Heart left ventricle (tissue), 16 donors: ENCODE results near the gene NAB1. TPM values are rescaled to one million over a fixed set of nuclear protein-coding genes. Genes with fewer than 3 reads are reported as not detected.

Experiments used
- ATAC-seq, 4 donors: fragments of 200-7000 bp; cut with Tn5 transposase; one replicate each; pipeline ENCODE4 v1.9.1; 2020 to 2022; ENCODE audit warnings: moderate library complexity in 4 of 4, mild to moderate bottlenecking in 3 of 4, moderate number of reproducible peaks in 1 of 4
- DNase-seq, 5 donors: peaks; one replicate each; pipeline ENCODE4 v3.0.0-alpha.2; 2020
- H3K27ac ChIP-seq, 12 donors: fragments of 200-600 bp; sonication (generic) in 4 of 12; one replicate each; pipeline versions ENCODE4 v1.5.0 to v1.8.0; 2016 to 2022; ENCODE audit warnings: mild to moderate bottlenecking in 2 of 12
- H3K27me3 ChIP-seq, 9 donors: fragments of 200-600 bp; sonication (generic) in 2 of 9; one replicate each; pipeline versions ENCODE4 v1.5.1 to v1.8.0; 2016 to 2022; ENCODE audit warnings: mild to moderate bottlenecking in 3 of 9
- H3K36me3 ChIP-seq, 9 donors: fragments of 200-600 bp; sonication (generic) in 2 of 9; one replicate each; pipeline versions ENCODE4 v1.5.0 to v1.8.0; 2018 to 2022; ENCODE audit warnings: mild to moderate bottlenecking in 2 of 9
- H3K4me1 ChIP-seq, 12 donors: fragments of 200-600 bp; sonication (generic) in 4 of 12; one replicate each; pipeline versions ENCODE4 v1.5.0 to v1.8.0; 2016 to 2022; ENCODE audit warnings: mild to moderate bottlenecking in 3 of 12
- H3K4me3 ChIP-seq, 12 donors: fragments of 200-600 bp; sonication (generic) in 4 of 12; one replicate each; pipeline versions ENCODE4 v1.5.0 to v1.8.0; 2017 to 2022; ENCODE audit warnings: mild to moderate bottlenecking in 9 of 12, moderate library complexity in 4 of 12
- H3K9me3 ChIP-seq, 12 donors: fragments of 200-600 bp; sonication (generic) in 4 of 12; one replicate each; pipeline versions ENCODE4 v1.5.0 to v1.8.0; 2016 to 2022; ENCODE audit warnings: mild to moderate bottlenecking in 1 of 12
- CTCF ChIP-seq, 12 donors: fragments of 200-600 bp; sonication (generic) in 4 of 12; IDR thresholded peaks; one replicate each; pipeline versions ENCODE4 v1.5.0 to v1.8.0; 2018 to 2022; ENCODE audit warnings: antibody characterized with exemption in 12 of 12, mild to moderate bottlenecking in 5 of 12
- POLR2A ChIP-seq, 2 donors: fragments of 450-650 bp; IDR thresholded peaks; one replicate each; pipeline ENCODE4 v1.6.1; 2017; ENCODE audit warnings: antibody characterized with exemption in 2 of 2, mild to moderate bottlenecking in 2 of 2, moderate library complexity in 2 of 2
- WGBS, 4 donors: extraction: QIAGEN DNeasy Blood & Tissue Kit in 2 of 4; methylation state at CpG; one replicate each; pipeline versions ENCODE4 v1.1.5 to v1.1.7; 2013 to 2018; 5-methylcytosine and 5-hydroxymethylcytosine counted together
- intact Hi-C, 10 donors: fragments of 100-400 bp; cut with DNase I; formaldehyde crosslinking; loops; one replicate each; pipeline versions ENCODE4 v1.11.1 to v1.14.2; 2022
- polyA plus RNA-seq, 2 donors: library from polyadenylated mRNA; stranded (reverse); fragments of 200-250 nt; gene quantifications; one replicate each; pipeline ENCODE4 v1.2.3, GENCODE V29; 2013
- total RNA-seq, 9 donors: library from RNA; depleted of rRNA in 2 of 9; stranded (reverse); fragments of >200 nt in 2 of 9; fragmentation: NEBNext Ultra II Directional in 3 of 9; extraction: Animal tissue kit (Norgen Biotek cat#: 25700) in 3 of 9; gene quantifications; one replicate each; pipeline versions ENCODE4 v1.1.0 to v1.2.4, GENCODE V29; 2016 to 2023
- donor health status: ischemic (EF 13 %, LVEDD 7.1; RV severe dilation, severe dysfunction).
- donor health status: healthy with polysubstance abuse.
- donor health status: DM: no; HTN: yes; CAD: no.
- donor health status: DM: no; HTN: no; CAD: no.
- donor health status: ischemic (EF 25% LVEDD 6.9; RV normal size, moderate dysfunction).
- donor health status: ischemic (EF 25% LVEDD 5.7; RV mildly dilated, moderate dysfunction).
- donor health status: healthy.
- donor health status: DM: yes; HTN: yes; CAD: no.
- donor health status: ischemic (EF 35%, LVEDD 5.7; RV mildly dilated, moderate dysfunction).
- donor health status: nonischemic (EF 11% LVEDD 7.7; RV severe dilation, severe dysfunction).
- donor health status: DM: yes; HTN: yes; CAD: no.
- donor health status: PGD.
- donor health status: ischemic (EF 29% LVEDD 5.4; RV normal size, mild dysfunction).
- donor health status: nonischemic (EF 23%, LVEDD 6.1; RV moderate dilation, normal function).

The NAB1 gene
- total and polyA plus RNA-seq, 11 donors: 10.1 to 41.8 (median 29.1) TPM

GRCh38 chr2:190696792-190697398 is 48.0 kb downstream of the NAB1 start:
- no peaks in the 10 kb centered on the region for H3K27me3 ChIP-seq
- 83 to 90% (median 86%) methylated on average over 3 of the region's 3 CpGs for WGBS, 4 donors

GRCh38 chr2:190697421-190697820 is 48.5 kb downstream of the NAB1 start:
- WGBS, 4 donors: 83 to 91% (median 90%) methylated on average over 4 of the region's 4 CpGs
- Histone ChIP-seq H3K36me3 (peaks cover 0 to 19% (median 7%) of the 10 kb centered on the region in 9 donors), H3K27me3 (no peaks in the 10 kb centered on the region), H3K9me3 (no peaks in the 10 kb centered on the region), H3K27ac (no peak overlapping the region), H3K4me1 (no peaks in the 10 kb centered on the region), H3K4me3 (no peak overlapping the region)
- no peak for DNase-seq
- intact Hi-C loops: no loop called here
- TF ChIP-seq CTCF (IDR thresholded peaks at IDR 0.05) (no peak), POLR2A (IDR thresholded peaks at IDR 0.05) (no peak)
- no peak for ATAC-seq

More at GRCh38 chr2:190696792-190697398, 48.0 kb downstream of the NAB1 start:
- intact Hi-C loops: no loop called here
- no peak for ATAC-seq
- Histone ChIP-seq H3K4me1 (no peaks in the 10 kb centered on the region), H3K9me3 (no peaks in the 10 kb centered on the region), H3K27ac (no peak overlapping the region), H3K4me3 (no peak overlapping the region), H3K36me3 (peaks cover 0 to 25% (median 12%) of the 10 kb centered on the region in 9 donors)
- DNase-seq: no peak
- no peak for TF ChIP-seq CTCF (IDR thresholded peaks at IDR 0.05)
- TF ChIP-seq POLR2A (IDR thresholded peaks at IDR 0.05): no peak

GRCh38 chr2:190698895-190699294 is 50.0 kb downstream of the NAB1 start:
- ATAC-seq (no peak), DNase-seq (no peak)
- TF ChIP-seq POLR2A (IDR thresholded peaks at IDR 0.05) (no peak), CTCF (IDR thresholded peaks at IDR 0.05) (peak in 5 of 12 donors; percentile 16 to 43 (median 35))
- H3K27ac ChIP-seq: no peak overlapping the region
- no peak overlapping the region for H3K4me3 ChIP-seq
- H3K9me3 ChIP-seq: no peaks in the 10 kb centered on the region
- no peaks in the 10 kb centered on the region for H3K4me1 ChIP-seq
- intact Hi-C loops: no loop called here
- peaks cover 0 to 5% (median 0%) of the 10 kb centered on the region in 9 donors for H3K36me3 ChIP-seq
- 51 to 61% (median 55%) methylated on average over 5 of the region's 5 CpGs for WGBS, 4 donors
- H3K27me3 ChIP-seq: no peaks in the 10 kb centered on the region

- TF ChIP-seq CTCF (IDR thresholded peaks at IDR 0.05) (no peak), POLR2A (IDR thresholded peaks at IDR 0.05) (no peak)
- ATAC-seq (no peak), DNase-seq (no peak)
- Histone ChIP-seq H3K27ac (no peak overlapping the region), H3K27me3 (no peaks in the 10 kb centered on the region), H3K4me3 (no peak overlapping the region), H3K4me1 (no peaks in the 10 kb centered on the region), H3K9me3 (no peaks in the 10 kb centered on the region), H3K36me3 (no peaks in the 10 kb centered on the region)
- 75 to 84% (median 81%) methylated on average over 7 of the region's 7 CpGs for WGBS, 4 donors
- intact Hi-C loops: no loop called here
Measured at GRCh38 chr2:190701586-190701985, 52.7 kb downstream of the NAB1 start.
